AG08396 (cell line): ENCODE measurements around the gene GRID2.
"Not testable (repeated sequence)": the region's sequence is repeated elsewhere in the genome, so short reads cannot be mapped to it uniquely, and the experiment has no call there.

ENCODE experiments used
- DNase-seq: peaks from one replicate; pipeline ENCODE4 v3.0.0; 2012; ENCODE audit warnings: low spot score, mixed read lengths

GRID2 gene

DNA sequence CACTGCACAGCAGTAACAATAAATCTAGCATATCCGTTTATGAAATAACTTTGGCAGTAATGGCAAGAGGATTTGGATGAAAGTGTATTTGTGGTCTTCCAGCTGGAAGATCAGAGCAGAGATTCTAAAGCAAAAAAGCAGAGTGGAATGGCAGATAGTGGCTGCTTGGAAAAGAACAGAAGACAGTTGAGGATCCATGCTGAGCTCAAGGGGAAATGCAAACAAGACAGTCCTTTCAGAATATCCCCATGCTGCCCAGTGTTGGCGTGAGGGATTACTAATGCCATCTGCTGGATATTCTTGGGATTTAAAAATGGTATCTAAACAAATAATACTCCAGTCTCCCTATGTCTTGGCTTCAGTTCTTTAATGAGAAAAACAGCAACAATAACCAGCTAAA, 895.7 kb downstream of the GRID2 start:
- peak; percentile 35 for DNase-seq

DNA sequence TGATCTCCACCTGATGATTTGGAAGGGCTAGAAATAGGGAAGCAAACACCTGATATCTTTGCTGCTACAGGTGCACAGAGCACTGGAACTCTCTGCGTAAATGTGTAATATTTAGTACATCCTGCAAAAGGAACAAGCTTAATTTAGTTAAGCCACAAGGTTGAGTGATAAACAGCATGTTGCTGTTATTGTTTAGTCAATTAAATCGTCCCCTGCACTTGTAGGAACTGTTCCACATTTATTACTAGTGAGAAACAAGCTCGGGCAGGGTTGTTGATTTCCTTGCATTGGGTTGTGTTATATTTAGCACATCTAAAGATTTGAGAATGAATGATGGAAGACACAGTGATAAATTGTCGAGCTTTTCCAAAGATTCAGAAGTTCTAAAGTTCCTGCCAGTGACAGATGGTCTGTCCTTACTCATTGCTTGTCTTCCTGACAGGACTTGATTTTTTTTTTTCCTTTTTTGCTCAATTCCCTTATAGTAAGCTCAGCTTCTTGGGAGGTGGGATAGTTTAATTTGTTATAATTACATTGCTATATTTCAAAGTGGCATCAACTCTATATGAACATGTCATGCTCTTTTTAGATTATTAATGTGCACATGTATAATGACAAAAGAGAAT, 897.8 kb downstream of the GRID2 start:
- DNase-seq: no peak

DNA sequence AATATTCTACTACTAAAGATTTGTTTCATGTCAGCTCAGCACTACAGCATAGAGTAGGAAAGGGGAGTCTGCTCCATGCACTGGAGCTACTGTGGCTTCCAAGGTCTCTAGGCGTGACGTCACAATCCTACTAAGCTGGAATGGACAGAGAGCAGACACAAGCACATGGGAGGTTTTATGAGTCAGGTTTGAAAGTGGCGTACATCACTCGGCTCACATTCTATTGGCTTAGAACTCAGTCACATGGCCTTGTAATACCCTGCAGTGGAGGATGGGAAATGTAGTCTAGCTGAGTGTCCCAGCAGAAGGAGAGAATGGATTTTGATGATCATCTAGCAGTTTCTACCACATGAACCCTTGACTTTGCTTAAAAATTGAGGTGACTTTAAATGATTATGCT, 899.9 kb downstream of the GRID2 start:
- DNase-seq: no peak

DNA sequence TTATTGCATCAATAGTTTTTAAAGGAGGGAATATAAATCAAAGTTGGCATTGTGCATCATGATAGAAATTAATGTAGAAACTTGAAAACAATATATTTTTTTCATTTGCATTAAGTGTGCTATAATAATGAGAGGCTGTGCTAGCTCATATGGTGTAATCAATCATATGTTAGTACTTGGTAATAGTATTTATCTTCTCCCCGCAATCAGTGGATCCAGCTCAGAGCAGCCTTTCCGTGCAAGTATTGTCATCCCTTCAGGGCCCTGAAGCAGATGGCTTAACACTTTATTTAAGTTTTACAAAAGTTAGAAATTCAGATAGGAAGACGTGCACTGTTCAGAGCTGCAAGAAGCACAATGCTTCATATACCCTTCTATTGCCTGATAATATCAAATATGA, 908.5 kb downstream of the GRID2 start:
- DNase-seq: no peak

DNA sequence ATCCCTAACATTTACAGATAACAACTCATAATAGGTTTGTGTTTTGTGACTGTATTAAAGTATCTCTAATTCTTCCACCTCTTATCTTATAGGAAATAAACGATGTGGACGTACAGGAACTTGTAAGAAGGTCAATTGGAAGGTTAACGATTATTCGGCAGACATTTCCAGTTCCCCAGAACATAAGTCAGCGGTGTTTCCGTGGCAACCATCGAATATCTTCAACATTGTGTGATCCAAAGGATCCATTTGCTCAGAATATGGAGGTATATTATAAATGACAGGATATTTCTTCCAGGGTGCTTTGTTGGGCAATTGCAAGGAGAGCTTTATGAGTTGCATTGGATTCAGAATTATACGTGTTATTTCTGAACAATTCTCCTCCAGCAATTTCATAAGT, 912.9 kb downstream of the GRID2 start:
- no peak for DNase-seq

DNA sequence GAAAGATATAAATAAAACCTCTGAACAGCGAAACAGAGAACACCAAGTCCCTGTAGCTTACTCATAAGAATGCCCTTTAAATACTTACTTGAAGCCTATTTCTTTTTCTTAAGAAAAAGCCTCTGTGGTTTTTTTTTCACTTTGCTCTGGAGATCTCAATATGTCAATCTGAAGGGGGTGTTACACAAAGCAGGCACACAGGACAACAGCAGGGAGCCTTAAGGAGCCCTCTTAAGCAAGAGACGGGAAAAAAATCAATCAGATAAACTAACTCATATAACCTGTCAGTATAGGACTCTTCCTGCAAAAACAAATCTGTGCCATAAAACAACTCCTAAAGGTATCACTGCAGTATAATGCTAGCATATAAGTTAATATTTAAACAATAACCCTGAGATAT, 913.7 kb downstream of the GRID2 start:
- no peak for DNase-seq

DNA sequence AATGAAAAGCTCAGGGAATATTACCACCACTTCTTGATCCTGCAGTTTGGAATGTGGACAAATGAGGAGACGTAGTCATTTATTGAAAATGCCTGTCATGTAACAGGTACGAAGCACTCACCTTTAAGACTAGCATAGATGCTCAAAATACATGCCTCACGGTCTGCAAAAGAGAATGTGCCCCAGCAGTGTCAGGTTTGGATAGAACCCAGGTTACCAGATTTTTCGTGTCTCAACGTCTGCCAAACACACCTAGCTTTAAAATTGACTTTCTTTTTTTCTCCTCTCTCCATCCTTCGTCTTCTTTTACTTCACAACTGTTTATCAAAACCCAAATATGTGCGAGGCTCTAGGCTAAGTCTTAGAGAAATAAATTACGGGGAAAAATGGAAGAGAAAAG, 918.0 kb downstream of the GRID2 start:
- no peak for DNase-seq

DNA sequence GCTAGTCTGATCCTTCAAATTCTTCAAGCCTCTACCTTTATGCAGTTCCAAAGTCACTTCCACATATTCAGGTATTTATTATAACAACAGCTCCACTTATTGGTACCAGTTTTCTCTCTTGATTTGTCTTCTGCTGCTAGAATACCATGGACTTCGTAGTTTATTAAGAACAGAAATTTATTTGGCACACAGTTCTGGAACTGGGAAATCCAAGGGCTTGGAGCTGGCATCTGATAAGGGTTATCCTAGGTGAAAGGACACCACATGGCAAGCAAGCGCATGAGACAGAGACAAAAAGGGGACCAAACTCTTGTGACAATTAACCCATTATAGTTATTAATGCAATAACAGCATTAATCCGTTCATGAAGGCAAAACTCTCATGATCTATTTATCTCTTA, 924.3 kb downstream of the GRID2 start:
- no peak for DNase-seq

DNA sequence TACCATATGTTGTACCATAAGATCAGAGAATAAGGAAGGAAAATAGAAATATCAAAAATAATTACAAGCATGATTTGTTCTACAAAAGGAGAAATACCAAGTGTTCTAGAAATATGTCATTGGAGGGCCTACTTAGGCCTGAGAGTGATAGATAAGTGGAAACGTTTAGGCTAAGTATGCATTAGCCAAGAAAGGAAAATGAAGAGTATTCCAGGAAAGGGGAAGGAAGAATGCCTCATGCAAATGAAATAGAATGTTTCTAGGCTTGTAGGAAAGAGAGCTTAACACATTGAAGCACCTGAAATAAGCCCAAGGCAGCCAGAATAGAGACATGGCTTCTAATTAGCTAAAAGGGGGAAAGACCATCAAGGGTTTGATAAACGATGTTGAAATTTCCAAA, 929.1 kb downstream of the GRID2 start:
- DNase-seq: no peak

DNA sequence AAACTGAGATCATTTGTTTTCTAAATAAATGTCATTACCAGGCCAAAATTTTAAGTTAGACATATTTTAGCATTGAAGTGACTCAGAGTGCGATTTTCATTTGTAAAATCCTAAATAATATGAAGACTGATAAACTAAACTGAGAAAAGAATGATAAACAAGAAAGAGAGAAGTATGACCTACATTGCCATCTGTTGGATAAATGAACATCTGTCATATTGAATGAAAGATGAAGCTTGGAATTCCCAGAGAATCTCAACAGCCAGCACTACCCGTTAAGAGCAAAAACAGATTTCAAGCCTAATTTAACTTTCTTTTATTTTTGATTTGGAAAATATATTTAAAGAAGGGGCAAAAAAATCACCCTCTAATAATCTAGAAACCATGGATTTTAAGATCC, 933.8 kb downstream of the GRID2 start:
- DNase-seq: no peak

DNA sequence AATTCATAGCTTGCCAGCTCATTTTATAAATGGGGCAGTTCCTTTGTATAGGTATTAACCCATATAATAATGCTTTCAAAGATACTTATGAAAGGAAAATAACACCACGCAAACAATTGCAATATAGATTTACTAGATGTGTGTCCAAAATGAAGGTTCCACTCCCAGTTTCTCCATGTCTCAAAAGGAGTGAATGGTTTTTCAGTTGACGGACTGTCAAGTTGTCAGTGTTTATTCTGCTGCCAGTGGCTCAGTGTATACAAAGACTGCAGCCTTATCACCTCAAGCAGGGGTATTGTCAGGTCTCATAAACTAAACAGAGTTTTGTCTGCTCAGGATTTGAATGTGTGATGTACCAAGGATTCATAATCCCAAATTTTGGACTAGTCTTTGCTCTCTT, 939.5 kb downstream of the GRID2 start:
- DNase-seq: no peak

DNA sequence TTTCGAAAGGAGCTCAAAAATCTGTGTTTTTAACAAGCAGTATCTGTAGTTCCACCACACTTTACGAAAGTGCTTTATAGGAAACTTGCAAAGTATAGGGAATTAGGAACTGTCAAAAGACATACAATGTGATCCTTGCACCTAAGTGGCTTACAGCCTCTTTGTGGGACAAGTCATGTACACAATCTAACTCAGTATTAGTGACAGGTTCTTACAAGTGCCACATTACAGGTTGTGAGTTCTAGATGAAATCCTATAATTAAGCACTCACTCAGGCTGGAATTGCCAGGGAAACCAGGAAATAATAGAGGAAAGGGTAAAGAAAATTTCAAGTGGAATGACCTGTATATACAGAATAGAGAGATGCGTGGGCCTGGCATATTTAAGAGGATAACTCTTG, 957.4 kb downstream of the GRID2 start:
- DNase-seq: no peak

DNA sequence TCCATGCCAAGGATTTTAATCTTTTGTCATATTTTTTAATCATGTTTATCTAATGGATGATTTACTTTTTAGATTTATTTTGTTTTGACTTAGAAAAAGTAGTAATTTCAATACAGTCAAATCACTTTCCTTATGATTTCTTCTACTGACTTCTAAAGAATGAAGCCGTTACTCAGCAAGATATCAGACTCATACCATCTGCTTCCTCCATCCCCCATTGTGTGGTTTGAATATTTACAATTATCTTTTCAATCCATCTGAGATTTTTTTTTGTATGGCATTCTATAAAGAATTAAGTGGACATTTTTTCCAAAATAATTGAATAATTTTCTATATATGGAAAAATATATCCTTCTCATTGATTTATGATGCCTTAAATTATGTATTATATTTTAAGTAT, 959.4 kb downstream of the GRID2 start:
- no peak for DNase-seq

DNA sequence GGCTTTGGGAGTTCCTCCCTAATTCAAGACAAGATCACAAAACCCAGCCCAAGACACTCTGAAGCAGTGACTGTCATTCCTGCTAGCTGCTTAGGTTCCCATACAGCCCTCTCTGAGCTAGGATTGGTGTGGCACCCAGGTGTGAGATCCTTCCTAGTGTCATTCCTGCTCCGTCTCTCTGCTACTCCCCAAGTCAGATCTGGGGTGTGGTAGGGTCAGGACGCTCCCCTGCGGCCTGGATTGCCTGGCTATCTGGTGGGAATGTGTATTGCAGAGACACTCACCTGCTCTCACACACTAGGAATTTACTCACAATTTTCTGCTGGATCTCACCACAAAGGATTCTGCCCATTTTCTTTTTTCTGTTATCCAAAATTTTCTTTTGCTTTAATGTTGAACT, 964.0 kb downstream of the GRID2 start:
- DNase-seq: no peak

DNA sequence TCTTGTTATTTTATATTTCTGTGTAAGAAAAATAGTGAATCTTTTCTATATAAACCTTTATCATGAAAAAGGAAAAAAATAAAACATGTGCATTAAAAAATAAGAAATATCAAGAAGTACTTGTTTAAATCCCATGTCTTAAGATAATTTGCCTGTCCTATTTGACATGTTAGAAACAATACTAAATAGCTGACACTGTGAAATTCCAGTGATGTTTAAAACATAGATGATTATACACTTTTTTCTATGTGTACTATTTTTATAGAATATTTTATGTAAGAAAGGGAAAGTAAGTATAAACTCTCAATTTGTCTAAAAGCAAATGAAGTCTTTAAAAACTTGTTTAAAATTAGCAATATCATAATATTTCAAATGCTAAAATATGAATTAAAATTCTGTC, 981.6 kb downstream of the GRID2 start:
- DNase-seq: no peak

DNA sequence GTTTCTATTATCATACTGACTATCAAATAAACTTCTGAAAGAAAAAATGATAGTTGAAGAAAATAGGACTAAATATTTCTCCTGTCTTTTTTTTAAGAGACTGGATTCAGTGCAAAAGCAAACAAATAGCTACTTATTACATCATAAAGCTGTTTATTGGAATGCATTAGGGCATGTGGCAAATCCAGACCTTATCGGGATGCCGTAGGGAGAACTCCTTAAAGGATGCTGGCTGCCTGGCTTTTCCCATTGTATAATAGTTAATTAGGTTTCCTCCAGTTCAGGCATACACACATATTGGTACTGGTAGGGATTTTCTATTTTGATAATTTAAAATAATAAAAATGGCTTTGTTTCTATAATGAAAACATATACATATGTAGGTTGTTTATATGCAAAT, 985.5 kb downstream of the GRID2 start:
- no peak for DNase-seq

DNA sequence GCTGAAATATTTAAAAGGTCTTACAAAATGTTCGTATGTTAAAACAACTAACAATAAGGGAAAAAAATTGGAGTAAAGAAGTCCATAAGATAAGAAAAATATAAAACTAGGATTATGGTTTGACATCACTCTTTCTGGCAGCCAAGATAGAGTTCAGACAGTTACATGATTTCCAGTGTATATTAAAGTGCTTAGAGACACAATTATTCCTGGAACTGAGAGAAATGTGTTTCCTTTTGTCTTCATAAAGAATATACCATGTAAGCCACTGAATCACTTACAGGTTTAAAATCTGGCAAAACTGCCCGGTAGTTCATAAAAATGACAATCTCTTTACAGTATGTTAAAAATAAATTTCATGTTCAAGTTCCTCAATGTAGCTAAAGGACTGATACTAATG, 986.1 kb downstream of the GRID2 start:
- no peak for DNase-seq

DNA sequence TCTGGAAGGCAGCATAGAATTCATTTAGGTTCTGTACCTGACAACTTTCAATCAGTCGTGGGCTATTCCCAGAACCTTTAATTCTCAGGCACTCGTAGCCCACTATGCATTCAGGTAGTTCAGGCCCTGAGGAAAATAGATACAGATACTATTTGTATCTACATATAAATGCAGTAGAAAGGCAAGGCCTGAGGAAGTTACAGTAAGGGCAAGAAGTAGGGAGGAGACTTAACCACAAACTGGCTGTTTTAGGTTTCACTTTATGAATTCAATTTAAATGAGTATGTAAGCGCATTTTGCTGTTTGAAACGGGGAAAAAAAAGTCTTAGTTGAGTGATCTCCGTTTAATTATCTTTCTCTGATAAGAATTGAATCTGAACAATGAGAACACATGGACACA, 995.4 kb downstream of the GRID2 start:
- no peak for DNase-seq

DNA sequence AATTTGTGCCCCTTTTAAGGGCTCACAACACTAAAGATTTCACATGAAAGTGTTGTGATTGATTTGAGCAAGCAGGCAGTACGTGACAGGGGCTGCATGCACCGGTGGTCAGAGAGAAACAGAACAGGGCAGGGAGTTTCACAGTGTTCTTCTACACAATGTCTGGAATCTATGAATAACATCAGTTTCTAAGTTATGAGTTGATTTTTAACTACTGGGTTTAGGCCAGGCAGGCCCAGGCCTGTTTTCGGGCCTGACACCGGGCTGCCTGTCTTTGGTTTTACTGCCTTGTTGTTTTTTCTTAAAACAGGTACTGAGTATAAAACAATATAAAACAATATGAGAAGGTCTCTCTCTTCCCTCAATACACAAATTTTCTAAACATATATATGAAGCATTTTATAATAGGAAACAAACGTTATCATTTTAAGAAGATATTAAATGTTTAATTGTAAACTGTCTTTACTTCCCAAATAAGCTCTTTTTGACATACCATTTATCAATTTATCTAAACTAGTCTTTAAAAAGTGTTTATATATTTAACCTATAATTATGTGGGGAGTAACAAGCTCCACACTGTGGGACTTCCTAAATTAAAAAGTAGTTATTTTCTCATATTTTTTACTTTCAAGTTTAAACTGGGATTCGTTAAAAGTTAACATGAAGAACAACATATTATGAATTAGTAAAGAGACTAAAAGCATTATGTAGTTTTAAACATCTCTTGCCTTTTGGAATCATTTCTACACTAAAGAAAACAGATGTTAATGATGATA, 997.2 kb downstream of the GRID2 start:
- DNase-seq: not testable (repeated sequence)

DNA sequence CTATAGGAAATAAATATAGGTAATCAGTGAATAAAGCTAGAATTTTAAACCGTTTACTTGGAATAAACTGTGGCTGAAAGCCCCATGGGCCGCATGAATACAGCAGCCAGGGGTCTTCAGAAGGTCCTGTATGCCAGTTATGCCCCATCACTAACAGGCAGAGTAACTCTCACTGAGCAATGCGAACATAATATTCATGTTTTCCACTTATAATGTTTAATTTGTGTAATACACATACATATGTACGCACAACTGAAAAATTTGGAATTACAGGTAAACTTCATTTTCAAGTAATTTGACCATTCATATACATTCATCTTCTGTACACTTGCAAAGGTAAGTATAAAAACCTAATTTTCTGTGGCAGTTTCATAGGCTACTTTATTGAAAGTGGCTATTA, 998.5 kb downstream of the GRID2 start:
- DNase-seq: no peak

DNA sequence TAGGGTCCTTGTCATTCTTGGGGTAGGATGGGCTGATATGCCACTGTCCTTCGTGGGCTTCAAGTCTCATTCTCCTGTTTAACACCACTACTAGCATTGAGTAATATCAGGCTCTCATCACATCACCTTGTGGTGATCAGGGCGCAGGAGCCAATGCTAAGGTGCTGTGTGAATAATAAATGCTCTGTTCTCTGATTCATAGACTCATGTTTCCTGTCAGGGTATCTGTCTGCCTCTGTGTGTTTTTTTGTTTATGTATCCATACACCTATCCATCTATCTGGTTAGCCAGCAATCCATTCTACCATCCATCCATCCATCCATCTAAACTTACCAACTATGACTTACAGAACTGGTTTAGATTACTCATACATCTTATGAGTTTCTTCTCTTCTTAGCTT, 999.7 kb downstream of the GRID2 start:
- DNase-seq: no peak

DNA sequence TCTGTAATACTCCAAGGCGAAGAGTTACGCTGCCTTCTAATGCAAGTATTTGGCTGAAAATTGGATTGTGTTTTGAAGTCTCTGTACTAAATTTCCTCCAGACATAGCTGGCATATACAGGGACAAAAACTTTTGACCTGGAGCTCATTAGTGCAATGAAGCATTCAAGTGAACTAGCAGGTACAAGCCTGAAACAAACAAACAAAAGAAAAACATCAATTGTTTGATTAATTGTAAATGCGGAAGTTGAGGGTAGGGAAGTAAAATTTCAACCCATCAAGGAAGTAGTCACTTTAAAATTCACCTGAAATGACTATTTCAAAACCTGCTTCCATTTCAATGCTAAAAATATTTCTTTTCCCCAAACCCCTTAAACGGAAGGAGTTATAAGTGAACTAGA, 1008.5 kb downstream of the GRID2 start:
- no peak for DNase-seq

DNA sequence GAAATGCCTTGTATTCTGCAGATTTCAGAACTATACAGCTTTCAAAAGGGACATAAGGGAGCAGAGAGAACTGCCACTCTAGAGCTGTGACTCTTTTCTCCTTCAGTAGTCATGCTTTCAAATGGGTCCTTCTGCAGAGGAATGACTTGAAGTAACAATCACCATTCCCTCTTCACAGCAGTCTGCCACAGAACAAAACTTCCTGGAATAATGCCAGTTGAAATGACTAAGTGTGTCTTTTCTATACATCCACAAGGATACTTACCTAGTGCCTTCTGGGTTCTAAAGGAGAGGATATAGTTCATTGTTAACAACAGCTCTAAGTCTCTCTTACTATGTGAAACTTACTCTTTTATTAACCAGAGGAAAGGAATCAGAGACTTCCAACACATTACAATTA, 1009.4 kb downstream of the GRID2 start:
- no peak for DNase-seq

DNA sequence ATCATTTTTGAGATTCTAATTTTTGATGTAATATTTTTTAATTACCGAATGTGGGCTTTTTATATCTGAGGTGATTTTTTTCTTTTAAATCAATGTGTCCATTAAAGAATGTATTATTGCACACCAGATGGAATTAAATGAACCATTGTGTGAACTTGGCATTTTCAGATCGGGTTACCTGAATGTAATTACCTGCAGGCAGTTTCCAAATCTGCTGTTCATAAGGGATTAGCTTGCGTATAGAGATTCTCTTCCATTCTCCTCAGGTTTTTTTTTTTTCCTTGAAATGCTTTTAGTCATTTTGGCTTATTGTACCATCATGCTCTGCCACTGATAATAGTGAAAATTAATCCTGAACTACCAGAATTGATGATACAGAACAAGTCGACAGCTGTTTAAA, 1013.3 kb downstream of the GRID2 start:
- DNase-seq: no peak
